Activated naive CD8-positive, alpha-beta T cell (primary cell): ENCODE measurements around the gene HOXB4.

Experiments used
- H3K27ac Mint-ChIP-seq: one replicate; pipeline ENCODE4 v1.8.0; 2021; ENCODE audit warnings: mixed read lengths
- H3K27me3 Mint-ChIP-seq: one replicate; pipeline ENCODE4 v1.8.0; 2021; ENCODE audit warnings: mixed read lengths
- H3K36me3 Mint-ChIP-seq: one replicate; pipeline ENCODE4 v1.8.0; 2021; ENCODE audit warnings: mixed read lengths
- H3K4me1 Mint-ChIP-seq: one replicate; pipeline ENCODE4 v1.8.0; 2021; ENCODE audit warnings: low read depth, mixed read lengths
- H3K4me3 Mint-ChIP-seq: one replicate; pipeline ENCODE4 v1.8.0; 2021; ENCODE audit warnings: mild to moderate bottlenecking, mixed read lengths
- H3K9me3 Mint-ChIP-seq: one replicate; pipeline ENCODE4 v1.8.0; 2021; ENCODE audit warnings: low read depth, mixed read lengths

HOXB4 gene

GRCh38 chr17:48617471-48618255 is 39.5 kb upstream of the HOXB4 start:
- H3K4me3 Mint-ChIP-seq, result no peak overlapping the region
- H3K4me1 Mint-ChIP-seq, result peaks cover 40% of the 10 kb centered on the region
- peak overlapping the region; percentile 66 for H3K27ac Mint-ChIP-seq
- peaks cover 55% of the 10 kb centered on the region for H3K27me3 Mint-ChIP-seq
- no peaks in the 10 kb centered on the region for H3K36me3 Mint-ChIP-seq
- no peaks in the 10 kb centered on the region for H3K9me3 Mint-ChIP-seq

GRCh38 chr17:48616717-48617470 is 38.7 kb upstream of the HOXB4 start:
- Mint-ChIP-seq H3K27ac (peak overlapping the region; percentile 66), H3K27me3 (peaks cover 51% of the 10 kb centered on the region), H3K36me3 (no peaks in the 10 kb centered on the region), H3K4me3 (no peak overlapping the region), H3K9me3 (no peaks in the 10 kb centered on the region), H3K4me1 (peaks cover 45% of the 10 kb centered on the region)

GRCh38 chr17:48615963-48616716 is 38.0 kb upstream of the HOXB4 start:
- no peaks in the 10 kb centered on the region for H3K9me3 Mint-ChIP-seq
- H3K4me3 Mint-ChIP-seq, result no peak overlapping the region
- no peaks in the 10 kb centered on the region for H3K36me3 Mint-ChIP-seq
- no peak overlapping the region for H3K27ac Mint-ChIP-seq
- H3K27me3 Mint-ChIP-seq, result peaks cover 49% of the 10 kb centered on the region
- peaks cover 51% of the 10 kb centered on the region for H3K4me1 Mint-ChIP-seq

DNA sequence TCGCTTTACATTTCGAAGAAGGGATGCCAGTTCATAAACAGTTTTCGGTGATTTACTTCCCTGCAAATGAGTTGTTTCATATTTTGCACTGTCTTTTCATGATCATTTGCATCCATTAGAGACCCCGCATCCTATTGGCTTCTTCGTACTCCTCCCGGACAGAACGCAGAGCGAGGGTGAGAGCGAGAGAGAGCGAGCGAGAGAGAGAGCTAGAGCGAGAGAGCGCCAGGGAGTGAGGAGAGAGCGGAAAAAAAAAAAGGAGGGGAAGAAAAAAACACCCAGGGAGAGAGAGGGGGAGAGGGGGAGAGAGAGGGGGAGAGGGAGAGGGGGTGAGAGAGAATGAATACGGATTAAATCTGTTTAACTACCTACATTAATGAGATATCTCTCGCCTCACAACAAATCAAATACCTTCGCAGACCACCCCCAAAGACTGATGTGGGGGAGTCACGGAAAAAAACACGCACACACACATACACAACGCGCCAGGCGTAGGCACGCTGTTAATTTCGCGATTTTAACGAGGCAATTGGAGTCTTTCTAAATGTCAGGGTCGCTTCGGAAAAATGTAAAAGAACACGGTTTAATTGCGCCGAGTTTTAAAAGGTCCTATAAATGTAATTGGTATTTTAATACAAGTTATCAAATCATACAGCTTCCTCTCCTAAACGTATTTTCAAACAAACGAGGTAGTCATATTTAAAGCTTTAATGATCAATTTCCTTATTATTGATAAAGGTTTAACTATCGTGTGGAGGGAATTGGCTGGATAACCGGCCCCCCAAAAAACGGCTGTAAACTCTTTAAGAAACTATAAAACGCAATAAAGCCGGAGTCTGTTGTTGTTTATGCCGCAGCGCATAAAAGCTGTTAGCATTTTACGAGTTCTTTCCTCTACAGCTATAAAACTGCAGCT is 37.2 kb upstream of the HOXB4 start, which contains the start of gene HOXB8:
Gene HOXB8, minus strand, starts transcription at position 246 of the 916 bp plus-strand sequence. CDS start 588 bp downstream, outside the sequence.
- no peaks in the 10 kb centered on the region for H3K9me3 Mint-ChIP-seq
- H3K27ac Mint-ChIP-seq, result no peak within 1 kb of the TSS
- no peaks in the 10 kb centered on the region for H3K36me3 Mint-ChIP-seq
- H3K4me3 Mint-ChIP-seq, result peak within 1 kb of the TSS; percentile 35
- peaks cover 49% of the 10 kb centered on the region for H3K27me3 Mint-ChIP-seq
- peaks cover 55% of the 10 kb centered on the region for H3K4me1 Mint-ChIP-seq

DNA sequence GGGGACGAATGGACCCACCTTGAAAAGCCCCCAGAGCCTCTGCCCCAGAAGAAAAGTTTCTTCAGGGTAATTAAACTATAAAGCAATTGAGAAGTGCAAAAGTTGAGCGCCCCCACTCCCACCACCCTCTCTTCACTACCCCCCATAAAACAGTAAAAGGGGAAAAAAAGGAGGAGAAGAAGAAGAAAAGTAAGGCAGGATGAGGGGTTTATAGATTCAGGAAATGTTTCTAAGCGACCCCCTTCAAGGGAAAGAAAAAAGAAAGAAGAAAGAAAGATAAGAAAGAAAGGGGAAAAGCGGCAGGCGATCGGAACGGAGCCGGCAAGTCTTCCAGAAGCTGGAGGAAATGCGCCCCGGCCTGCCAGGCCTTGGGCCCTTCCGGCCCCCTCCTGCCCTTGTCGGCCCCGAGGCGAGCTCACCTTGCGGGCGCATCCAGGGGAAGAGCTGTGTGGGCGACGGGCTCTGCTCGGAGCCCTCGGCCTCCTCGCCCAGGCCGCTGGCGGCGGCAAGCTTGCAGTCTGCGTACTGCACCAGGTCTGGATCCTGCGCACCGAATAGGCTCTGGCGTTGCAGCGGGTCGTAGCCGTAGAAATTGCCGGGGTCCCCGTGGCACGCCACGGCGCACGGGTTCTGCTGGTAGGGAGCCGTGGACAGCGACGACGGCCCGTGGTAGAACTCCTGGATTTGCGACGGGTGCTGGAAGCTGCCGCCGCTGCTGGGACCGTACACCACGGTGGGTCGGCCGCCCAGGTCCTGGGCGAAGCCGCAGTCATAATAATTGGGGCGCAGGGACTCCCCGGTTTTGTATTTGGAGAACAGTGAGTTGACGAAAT is 35.9 kb upstream of the HOXB4 start:
- Mint-ChIP-seq H3K4me3 (peak overlapping the region; percentile 72), H3K36me3 (no peaks in the 10 kb centered on the region), H3K9me3 (no peaks in the 10 kb centered on the region), H3K4me1 (peaks cover 51% of the 10 kb centered on the region), H3K27ac (no peak overlapping the region), H3K27me3 (peaks cover 46% of the 10 kb centered on the region)

GRCh38 chr17:48612854-48613691 is 34.9 kb upstream of the HOXB4 start:
- peaks cover 44% of the 10 kb centered on the region for H3K27me3 Mint-ChIP-seq
- H3K9me3 Mint-ChIP-seq, result no peaks in the 10 kb centered on the region
- H3K36me3 Mint-ChIP-seq, result no peaks in the 10 kb centered on the region
- peak overlapping the region; percentile 87 for H3K4me3 Mint-ChIP-seq
- H3K4me1 Mint-ChIP-seq, result peaks cover 42% of the 10 kb centered on the region
- H3K27ac Mint-ChIP-seq, result no peak overlapping the region

- peak overlapping the region; percentile 81 for H3K4me3 Mint-ChIP-seq
- no peaks in the 10 kb centered on the region for H3K9me3 Mint-ChIP-seq
- H3K27ac Mint-ChIP-seq, result no peak overlapping the region
- peaks cover 42% of the 10 kb centered on the region for H3K4me1 Mint-ChIP-seq
- H3K36me3 Mint-ChIP-seq, result no peaks in the 10 kb centered on the region
- H3K27me3 Mint-ChIP-seq, result peaks cover 46% of the 10 kb centered on the region
These were observed 34.3 kb upstream of the HOXB4 start for GRCh38 chr17:48612456-48612853.

GRCh38 chr17:48611681-48612455 is 33.7 kb upstream of the HOXB4 start:
- H3K4me3 Mint-ChIP-seq, result peak overlapping the region; percentile 98
- no peak overlapping the region for H3K27ac Mint-ChIP-seq
- H3K9me3 Mint-ChIP-seq, result no peaks in the 10 kb centered on the region
- peaks cover 37% of the 10 kb centered on the region for H3K4me1 Mint-ChIP-seq
- H3K36me3 Mint-ChIP-seq, result no peaks in the 10 kb centered on the region
- peaks cover 40% of the 10 kb centered on the region for H3K27me3 Mint-ChIP-seq

DNA sequence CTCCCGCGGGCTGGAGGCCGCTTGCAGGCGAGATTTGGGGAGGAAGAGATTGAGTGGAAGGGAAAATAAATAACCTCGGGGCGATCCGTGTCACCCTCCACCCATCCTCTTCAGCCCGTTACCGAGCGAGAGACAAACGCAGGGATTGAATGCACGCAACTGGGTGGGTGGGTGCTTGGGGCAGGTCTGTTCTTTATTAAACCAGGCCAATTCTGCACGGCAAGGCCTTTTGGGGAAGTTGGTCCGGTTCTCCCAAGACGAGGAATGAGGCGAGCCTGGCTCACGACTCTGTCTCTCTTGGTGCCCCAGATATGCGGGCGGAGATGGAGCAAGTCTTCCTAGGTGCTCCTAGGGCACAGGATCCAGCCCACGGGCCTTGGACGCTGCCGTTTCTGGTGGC is 33.1 kb upstream of the HOXB4 start:
- H3K36me3 Mint-ChIP-seq, result no peaks in the 10 kb centered on the region
- H3K4me1 Mint-ChIP-seq, result peaks cover 34% of the 10 kb centered on the region
- H3K9me3 Mint-ChIP-seq, result no peaks in the 10 kb centered on the region
- H3K4me3 Mint-ChIP-seq, result peak overlapping the region; percentile 98
- no peak overlapping the region for H3K27ac Mint-ChIP-seq
- peaks cover 42% of the 10 kb centered on the region for H3K27me3 Mint-ChIP-seq

GRCh38 chr17:48610282-48611211 is 32.4 kb upstream of the HOXB4 start, which contains the start of gene HOXB7:
Gene HOXB7, minus strand, starts transcription at chr17:48611017. Its CDS starts 99 bp downstream, at chr17:48610918.
- Mint-ChIP-seq H3K9me3 (no peaks in the 10 kb centered on the region), H3K4me3 (peak within 1 kb of the TSS; percentile 98), H3K4me1 (peaks cover 33% of the 10 kb centered on the region), H3K36me3 (no peaks in the 10 kb centered on the region), H3K27ac (no peak within 1 kb of the TSS), H3K27me3 (peaks cover 38% of the 10 kb centered on the region)

- H3K4me1 Mint-ChIP-seq, result peaks cover 27% of the 10 kb centered on the region
- no peak overlapping the region for H3K27ac Mint-ChIP-seq
- H3K9me3 Mint-ChIP-seq, result no peaks in the 10 kb centered on the region
- H3K27me3 Mint-ChIP-seq, result peaks cover 32% of the 10 kb centered on the region
- H3K4me3 Mint-ChIP-seq, result peak overlapping the region; percentile 70
- H3K36me3 Mint-ChIP-seq, result no peaks in the 10 kb centered on the region
These were observed 31.7 kb upstream of the HOXB4 start for GRCh38 chr17:48609759-48610281.
